ENCODE results near the gene OGFRL1.

GRCh38 chr6:71298459-71298858 is 9.8 kb downstream of the OGFRL1 start:
- no peak for TF ChIP-seq CTCF (IDR thresholded peaks at IDR 0.05)
- no peak for TF ChIP-seq EZH2 (IDR thresholded peaks at IDR 0.05)
- TF ChIP-seq EZH2phosphoT487 (IDR thresholded peaks at IDR 0.05): no peak

All from neural progenitor cell (in vitro differentiated cells).